HG03025 (cell line): ENCODE measurements around the gene SDK1.
"Not testable (repeated sequence)": the region's sequence is repeated elsewhere in the genome, so short reads cannot be mapped to it uniquely, and the experiment has no call there.

Source experiments
- ATAC-seq: cut with Tn5 transposase; IDR thresholded peaks from one replicate; pipeline ENCODE4 v1.9.1; 2021; ENCODE audit warnings: mild to moderate bottlenecking, moderate library complexity; ENCODE audit not compliant: unreplicated experiment, low FRiP score

The SDK1 gene

GRCh38 chr7:4240520-4241303, 939.7 kb downstream of the SDK1 start:
- ATAC-seq, result no peak

- ATAC-seq, result no peak
Measured at GRCh38 chr7:4241304-4241612, 940.2 kb downstream of the SDK1 start.

- no peak for ATAC-seq
Measured at GRCh38 chr7:4241791-4242190, 940.7 kb downstream of the SDK1 start.

- no peak for ATAC-seq
Measured at GRCh38 chr7:4242706-4243105, 941.7 kb downstream of the SDK1 start.

- no peak for ATAC-seq
Measured at GRCh38 chr7:4244041-4244440, 943.0 kb downstream of the SDK1 start.

- ATAC-seq, result no peak
Measured at GRCh38 chr7:4244635-4245034, 943.6 kb downstream of the SDK1 start.

GRCh38 chr7:4245135-4245865, 944.2 kb downstream of the SDK1 start:
- ATAC-seq, result no peak

GRCh38 chr7:4245866-4246470, 944.9 kb downstream of the SDK1 start:
- ATAC-seq, result no peak

- ATAC-seq, result no peak
Measured at GRCh38 chr7:4246536-4246935, 945.5 kb downstream of the SDK1 start.

- no peak for ATAC-seq
Measured at GRCh38 chr7:4247106-4247876, 946.2 kb downstream of the SDK1 start.

- no peak for ATAC-seq
Measured at GRCh38 chr7:4248295-4248694, 947.2 kb downstream of the SDK1 start.

- no peak for ATAC-seq
Measured at GRCh38 chr7:4249241-4249640, 948.2 kb downstream of the SDK1 start.

- no peak for ATAC-seq
Measured at GRCh38 chr7:4255336-4255735, 954.3 kb downstream of the SDK1 start.

- ATAC-seq, result no peak
Measured at GRCh38 chr7:4256286-4256685, 955.2 kb downstream of the SDK1 start.

GRCh38 chr7:4257146-4258111, 956.4 kb downstream of the SDK1 start:
- no peak for ATAC-seq

GRCh38 chr7:4260116-4260515, 959.1 kb downstream of the SDK1 start:
- ATAC-seq, result not testable (repeated sequence)

- no peak for ATAC-seq
Measured at GRCh38 chr7:4260867-4261600, 960.0 kb downstream of the SDK1 start.

GRCh38 chr7:4261601-4261960, 960.5 kb downstream of the SDK1 start:
- ATAC-seq, result no peak

- ATAC-seq, result not testable (repeated sequence)
Measured at GRCh38 chr7:4264206-4264605, 963.2 kb downstream of the SDK1 start.
